Tibial artery (tissue), 4 donors: ENCODE data around the gene ATG2B.

Source experiments
- DNase-seq, 2 donors: peaks; one replicate each; pipeline ENCODE4 v3.0.0-alpha.2; 2019
- H3K27ac ChIP-seq, 2 donors: fragments of 200-600 bp; sonication (generic) in 1 of 2; 1 replicate in 1 of 2; 2 replicates in 1 of 2; pipeline ENCODE4 v1.5.1; 2018 to 2019; ENCODE audit warnings: mild to moderate bottlenecking in 1 of 2
- H3K27me3 ChIP-seq, 2 donors: fragments of 200-600 bp; sonication (generic) in 1 of 2; one replicate each; pipeline versions ENCODE4 v1.5.1 to v1.6.0; 2016 to 2019
- H3K36me3 ChIP-seq, 3 donors: fragments of 200-600 bp; sonication (generic) in 2 of 3; one replicate each; pipeline ENCODE4 v1.5.1; 2016 to 2019; ENCODE audit warnings: mild to moderate bottlenecking in 2 of 3
- H3K4me1 ChIP-seq, 4 donors: fragments of 200-600 bp; sonication (generic) in 2 of 4; 1 replicate in 3 of 4; 2 replicates in 1 of 4; pipeline ENCODE4 v1.5.1; 2016 to 2019
- H3K4me3 ChIP-seq, 2 donors: fragments of 200-600 bp; sonication (generic) in 1 of 2; 1 replicate in 1 of 2; 2 replicates in 1 of 2; pipeline ENCODE4 v1.5.1; 2018 to 2019; ENCODE audit warnings: mild to moderate bottlenecking in 2 of 2
- H3K9me3 ChIP-seq, 3 donors: fragments of 200-600 bp; sonication (generic) in 1 of 3; one replicate each; pipeline ENCODE4 v1.5.1; 2016 to 2019
- intact Hi-C: fragments of 100-400 bp; cut with DNase I; formaldehyde crosslinking; loops from one replicate; pipeline ENCODE4 v1.15.0; 2023; ENCODE audit warnings: low total_unique reads
- TF ChIP-seq, protein P1 (sequence below), 2 experiments: fragments of 200-600 bp in 1 of 2; fragments of 450-650 bp in 1 of 2; IDR thresholded peaks; one replicate each; pipeline ENCODE4 v1.5.1; 2017 to 2019; ENCODE audit warnings: antibody characterized with exemption in 2 of 2, mild to moderate bottlenecking in 1 of 2, moderate library complexity in 1 of 2

ATG2B gene

DNA sequence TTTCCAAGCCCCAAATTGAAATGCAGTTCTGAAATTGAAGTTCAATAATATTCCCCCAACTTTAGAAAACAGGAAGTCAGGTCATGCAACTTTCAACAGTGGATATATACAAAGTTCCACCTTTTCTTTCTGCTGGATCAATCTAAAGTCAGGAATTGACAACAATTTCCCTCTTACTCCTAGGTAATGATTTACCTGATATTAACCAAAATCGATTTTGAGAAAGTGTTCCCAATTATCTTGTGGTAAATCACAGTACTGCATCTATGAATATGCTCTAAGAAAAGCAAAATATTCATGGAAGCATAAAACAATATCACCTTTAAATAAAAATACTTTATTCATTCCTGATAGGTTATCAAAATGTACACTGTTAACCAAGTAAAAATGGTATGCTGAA lies 78.7 kb downstream of the ATG2B start:
- Histone ChIP-seq H3K4me3 (no peak overlapping the region), H3K9me3 (no peaks in the 10 kb centered on the region), H3K27ac (no peak overlapping the region), H3K4me1 (peaks cover 0 to 3% (median under 1%) of the 10 kb centered on the region in 4 donors), H3K36me3 (peaks cover 37 to 64% (median 54%) of the 10 kb centered on the region in 3 donors), H3K27me3 (no peaks in the 10 kb centered on the region)
- TF ChIP-seq, protein P1, sequence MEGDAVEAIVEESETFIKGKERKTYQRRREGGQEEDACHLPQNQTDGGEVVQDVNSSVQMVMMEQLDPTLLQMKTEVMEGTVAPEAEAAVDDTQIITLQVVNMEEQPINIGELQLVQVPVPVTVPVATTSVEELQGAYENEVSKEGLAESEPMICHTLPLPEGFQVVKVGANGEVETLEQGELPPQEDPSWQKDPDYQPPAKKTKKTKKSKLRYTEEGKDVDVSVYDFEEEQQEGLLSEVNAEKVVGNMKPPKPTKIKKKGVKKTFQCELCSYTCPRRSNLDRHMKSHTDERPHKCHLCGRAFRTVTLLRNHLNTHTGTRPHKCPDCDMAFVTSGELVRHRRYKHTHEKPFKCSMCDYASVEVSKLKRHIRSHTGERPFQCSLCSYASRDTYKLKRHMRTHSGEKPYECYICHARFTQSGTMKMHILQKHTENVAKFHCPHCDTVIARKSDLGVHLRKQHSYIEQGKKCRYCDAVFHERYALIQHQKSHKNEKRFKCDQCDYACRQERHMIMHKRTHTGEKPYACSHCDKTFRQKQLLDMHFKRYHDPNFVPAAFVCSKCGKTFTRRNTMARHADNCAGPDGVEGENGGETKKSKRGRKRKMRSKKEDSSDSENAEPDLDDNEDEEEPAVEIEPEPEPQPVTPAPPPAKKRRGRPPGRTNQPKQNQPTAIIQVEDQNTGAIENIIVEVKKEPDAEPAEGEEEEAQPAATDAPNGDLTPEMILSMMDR (IDR thresholded peaks at IDR 0.05) = no peak
- no peak for DNase-seq
- intact Hi-C loops = no loop called here

DNA sequence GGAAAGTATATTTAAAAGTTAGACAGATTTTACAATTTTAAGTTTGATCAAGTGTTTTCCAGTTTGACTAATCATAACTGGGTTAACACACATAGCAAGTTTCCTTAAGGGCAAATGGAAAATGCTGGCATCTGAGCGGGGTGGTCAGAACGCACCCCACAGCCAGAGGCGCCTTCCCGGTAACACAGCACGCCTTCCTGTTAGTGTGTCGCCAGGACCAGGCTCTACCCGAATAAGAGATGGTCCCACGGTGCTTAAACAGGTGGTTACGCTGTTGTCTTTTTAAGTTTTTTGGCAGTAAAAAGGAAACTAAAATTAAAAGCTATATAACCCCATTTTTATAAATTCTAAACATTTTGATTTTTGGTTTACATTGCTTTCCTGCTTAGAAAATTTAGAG lies 79.1 kb downstream of the ATG2B start:
- no peaks in the 10 kb centered on the region for H3K27me3 ChIP-seq
- H3K9me3 ChIP-seq = no peaks in the 10 kb centered on the region
- no peak overlapping the region for H3K4me3 ChIP-seq
- DNase-seq = no peak
- no peak overlapping the region for H3K27ac ChIP-seq
- intact Hi-C loops = no loop called here
- peaks cover 33 to 59% (median 50%) of the 10 kb centered on the region in 3 donors for H3K36me3 ChIP-seq
- peaks cover 0 to 4% (median 2%) of the 10 kb centered on the region in 4 donors for H3K4me1 ChIP-seq
- TF ChIP-seq, protein P1 (IDR thresholded peaks at IDR 0.05) = no peak

DNA sequence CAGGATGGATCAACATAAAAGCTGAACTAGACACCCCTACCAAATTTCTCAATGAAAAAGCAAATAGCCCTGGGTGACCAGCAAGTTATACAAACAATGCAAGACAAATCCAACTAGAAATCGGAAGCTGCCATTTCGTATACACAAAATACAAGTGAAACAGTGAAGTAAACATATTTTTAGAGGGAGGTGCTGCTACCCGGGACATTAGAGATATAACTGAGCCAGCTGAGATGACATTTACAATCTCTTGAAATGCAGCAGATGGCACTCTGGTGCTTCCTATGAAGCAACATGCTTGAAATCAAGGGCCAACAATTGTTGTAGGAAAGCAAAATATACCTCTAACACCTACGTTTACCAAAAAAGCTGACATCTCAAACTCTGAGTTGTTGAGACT lies 81.7 kb downstream of the ATG2B start:
- Histone ChIP-seq H3K9me3 (peaks cover 5 to 14% (median 12%) of the 10 kb centered on the region in 3 donors), H3K4me3 (no peak overlapping the region), H3K4me1 (peaks cover 0 to 4% (median 2%) of the 10 kb centered on the region in 4 donors), H3K27me3 (no peaks in the 10 kb centered on the region), H3K27ac (no peak overlapping the region), H3K36me3 (peaks cover 32 to 36% (median 35%) of the 10 kb centered on the region in 3 donors)
- DNase-seq = no peak
- TF ChIP-seq, protein P1 (IDR thresholded peaks at IDR 0.05) = no peak
- intact Hi-C loops = no loop called here

DNA sequence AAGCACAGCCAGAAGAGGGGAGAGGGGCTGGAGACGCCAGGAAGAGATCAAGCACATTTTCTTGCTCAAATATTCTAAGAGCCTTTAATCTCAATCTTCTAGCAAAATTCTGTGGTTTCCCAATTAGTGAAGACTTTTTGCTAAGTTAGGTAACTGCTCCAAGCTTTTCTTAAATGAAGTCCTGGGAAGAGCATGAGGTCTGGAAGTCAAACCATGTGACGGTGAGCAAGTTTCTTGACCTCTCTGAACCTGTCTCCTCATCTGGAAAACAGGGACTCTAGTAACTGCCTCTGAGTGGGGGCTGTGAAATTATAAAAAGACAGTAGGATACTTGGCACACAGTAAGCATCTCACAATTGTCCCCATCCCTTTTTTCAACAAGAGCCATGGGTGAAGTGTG lies 83.0 kb downstream of the ATG2B start:
- TF ChIP-seq, protein P1 (IDR thresholded peaks at IDR 0.05) = no peak
- Histone ChIP-seq H3K9me3 (peaks cover 5 to 14% (median 12%) of the 10 kb centered on the region in 3 donors), H3K27ac (no peak overlapping the region), H3K4me1 (peaks cover 0 to 9% (median 2%) of the 10 kb centered on the region in 4 donors), H3K36me3 (peaks cover 21 to 28% (median 26%) of the 10 kb centered on the region in 3 donors), H3K27me3 (no peaks in the 10 kb centered on the region), H3K4me3 (no peak overlapping the region)
- no peak for DNase-seq
- intact Hi-C loops = no loop called here

DNA sequence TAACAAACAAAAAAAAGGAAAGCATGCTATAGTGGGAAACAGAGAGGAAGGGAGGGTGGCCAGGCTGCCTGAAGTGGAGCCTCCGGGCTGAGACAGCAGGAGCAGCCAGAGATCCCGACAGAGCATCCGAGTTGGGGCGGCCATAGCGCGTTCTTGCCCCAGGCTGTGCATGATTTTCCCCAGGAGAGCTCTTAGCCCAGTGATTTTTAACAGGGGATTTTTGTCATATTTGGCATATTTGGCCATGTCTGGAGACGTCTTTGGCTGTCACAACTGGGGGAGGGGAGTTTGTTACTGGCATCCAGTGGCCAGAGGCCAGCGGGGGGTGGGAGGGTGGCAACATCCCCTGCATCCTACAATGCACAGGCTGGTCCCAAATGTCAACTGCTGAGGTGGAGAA lies 83.6 kb downstream of the ATG2B start:
- Histone ChIP-seq H3K36me3 (peaks cover 16 to 28% (median 23%) of the 10 kb centered on the region in 3 donors), H3K4me1 (peaks cover 0 to 9% (median 2%) of the 10 kb centered on the region in 4 donors), H3K4me3 (no peak overlapping the region), H3K27ac (no peak overlapping the region), H3K27me3 (no peaks in the 10 kb centered on the region), H3K9me3 (peaks cover 5 to 14% (median 12%) of the 10 kb centered on the region in 3 donors)
- intact Hi-C loops = loop anchor here (5.0 to 10.0 kb wide), 2 partner anchors 175 to 282 kb away; no protein-coding TSS in a partner anchor
- TF ChIP-seq, protein P1 (IDR thresholded peaks at IDR 0.05) = no peak
- DNase-seq = no peak
